CD4-positive, alpha-beta T cell treated with Interleukin-15 for 4 hours (primary cell): ENCODE results near the gene KIT.

Experiments
- DNase-seq: peaks from one replicate; pipeline ENCODE4 v3.0.0-alpha.2; 2020; ENCODE audit warnings: low spot score

The KIT gene

DNA sequence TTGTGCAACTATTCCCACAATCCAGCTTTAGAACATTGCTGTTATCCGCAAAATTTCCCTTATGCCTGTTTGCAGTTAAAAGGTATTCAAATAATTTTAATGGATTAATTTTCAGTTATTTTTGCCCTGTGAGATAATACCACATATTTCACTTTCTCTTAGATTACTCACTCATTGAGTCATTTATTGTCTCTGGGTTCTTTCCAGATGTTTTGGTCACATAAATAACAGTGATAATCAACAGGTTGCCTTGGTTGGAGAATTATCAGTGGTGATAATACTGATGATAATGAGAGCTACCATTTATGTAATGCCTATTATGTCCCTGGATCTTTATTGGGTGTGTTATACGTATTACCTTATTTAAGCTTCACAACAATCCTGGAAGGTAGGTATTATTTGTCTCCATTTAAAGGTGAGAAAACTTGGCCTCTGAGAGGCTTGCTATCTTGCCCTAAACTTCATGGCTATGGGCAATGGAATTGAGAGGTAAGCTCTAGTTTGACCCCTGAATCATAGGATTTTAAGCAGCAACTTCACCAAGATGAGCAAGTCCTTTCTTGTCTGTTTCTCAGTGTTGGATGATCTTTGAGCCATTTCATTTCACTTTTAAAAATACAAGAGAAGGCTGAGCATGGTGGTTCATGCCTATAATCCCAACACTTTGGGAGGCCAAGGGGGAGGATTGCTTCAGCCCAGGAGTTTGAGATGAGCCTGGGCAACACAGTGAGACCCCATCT is 87.4 kb downstream of the KIT start:
- no peak for DNase-seq

DNA sequence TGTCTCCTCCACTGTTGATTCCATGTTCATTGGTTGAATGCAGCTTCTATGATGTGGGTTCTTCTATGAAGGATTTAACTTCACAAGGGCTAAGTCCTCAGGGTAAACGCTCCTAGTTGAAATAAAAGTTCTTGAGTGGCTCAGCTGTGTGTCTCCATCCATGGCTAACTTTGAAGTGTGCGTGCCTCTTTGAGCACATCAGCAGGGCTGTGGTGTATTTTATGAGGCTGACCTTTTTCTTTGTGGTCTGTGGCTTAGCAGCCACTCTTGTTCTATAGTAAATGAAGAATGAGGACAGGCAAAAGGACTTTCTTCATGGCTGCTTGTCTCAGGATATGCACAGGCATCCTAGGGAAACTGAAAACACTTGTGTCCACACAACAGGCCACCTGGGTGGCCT is 88.5 kb downstream of the KIT start:
- DNase-seq = no peak

DNA sequence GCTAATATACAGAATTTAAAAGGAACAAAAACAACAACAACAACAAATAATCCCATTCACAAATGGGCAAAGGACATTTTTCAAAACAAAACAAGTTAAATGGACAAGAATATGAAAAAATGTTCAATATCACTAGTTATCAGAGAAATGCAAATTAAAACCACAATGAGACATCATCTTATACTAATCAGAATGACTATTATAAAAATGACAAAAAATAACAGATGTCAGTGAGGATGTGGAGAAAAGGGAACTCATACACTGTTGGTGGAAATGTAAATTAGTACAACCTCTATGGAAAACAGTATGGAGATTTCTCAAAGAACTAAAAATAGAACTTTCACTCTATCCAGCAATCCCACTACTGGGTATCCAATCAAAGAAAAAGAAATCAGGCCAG is 92.6 kb downstream of the KIT start:
- DNase-seq = no peak

DNA sequence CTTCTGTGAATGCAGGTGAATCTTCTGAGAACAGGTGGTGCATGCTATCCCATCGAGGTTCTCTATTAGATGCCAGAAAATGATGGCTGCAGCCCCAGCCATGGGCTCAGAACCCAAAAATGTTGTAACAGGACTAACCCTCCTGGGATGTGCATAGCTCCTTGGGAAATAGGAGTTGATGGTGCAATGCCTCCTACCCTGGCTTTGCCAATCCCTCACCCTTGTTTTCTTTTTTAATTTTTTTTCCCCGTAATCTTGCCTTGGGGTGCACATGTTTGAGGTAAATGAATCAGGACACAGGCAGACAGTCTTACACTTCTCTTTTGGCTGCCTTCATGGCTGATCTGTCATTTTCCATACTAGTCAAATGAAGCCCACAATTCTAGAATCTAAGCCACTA is 96.6 kb downstream of the KIT start:
- no peak for DNase-seq

DNA sequence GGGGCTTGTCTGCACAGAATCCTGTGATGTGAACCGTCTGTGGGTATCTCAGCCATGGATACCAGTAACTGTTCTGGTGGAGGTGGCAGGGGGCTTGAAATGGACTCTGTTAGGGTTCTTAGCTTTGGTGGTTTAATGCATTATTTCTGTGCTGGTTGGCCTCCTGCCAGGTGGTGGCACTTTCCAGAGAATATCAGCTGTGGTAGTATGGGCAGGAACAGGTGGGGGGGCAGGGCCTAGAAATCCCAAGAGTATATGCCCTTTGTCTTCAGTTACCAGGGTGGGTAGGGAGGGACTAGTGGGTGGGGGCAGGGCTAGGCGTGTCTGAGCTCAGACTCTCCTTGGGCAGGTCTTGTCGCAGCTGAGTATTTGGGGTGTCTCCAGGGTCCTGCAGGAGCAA is 106.7 kb downstream of the KIT start:
- DNase-seq = no peak

DNA sequence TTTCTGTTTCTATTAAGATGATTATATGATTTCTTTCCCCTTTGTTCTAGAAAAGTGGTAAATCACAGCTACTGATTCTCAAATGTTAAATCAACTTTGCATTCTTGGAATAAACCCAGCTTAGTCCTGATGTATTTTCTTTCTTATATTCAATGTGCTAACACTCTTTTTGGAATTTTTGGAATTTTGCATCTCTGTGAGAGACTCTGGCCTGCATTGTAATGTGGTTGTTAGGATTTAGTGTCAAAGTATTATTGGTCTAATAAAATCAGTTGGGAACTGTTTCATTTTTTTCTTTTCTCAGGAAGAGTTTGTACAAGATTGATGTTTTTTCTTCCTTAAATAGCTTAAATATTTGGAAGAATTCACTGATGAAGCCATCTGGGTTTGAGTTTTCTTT is 109.6 kb downstream of the KIT start:
- no peak for DNase-seq

DNA sequence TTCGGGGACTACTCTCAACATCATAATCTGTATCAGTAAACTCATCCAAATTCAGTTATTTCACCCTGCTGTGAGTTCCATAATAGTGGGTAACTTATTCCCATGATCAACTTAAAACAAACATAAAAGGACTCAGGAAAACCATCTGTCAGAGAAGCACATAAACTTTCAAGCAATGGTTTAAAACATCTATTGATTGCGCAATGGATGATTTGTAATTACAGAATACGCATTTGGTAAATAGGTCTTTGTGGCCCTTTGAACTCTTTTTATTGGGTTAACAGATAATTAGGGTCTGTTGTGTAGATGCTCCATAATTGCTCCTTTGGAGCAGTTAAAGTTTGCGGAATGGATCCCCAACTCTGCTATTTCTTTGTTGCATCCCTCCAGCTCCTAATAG is 115.3 kb downstream of the KIT start:
- DNase-seq = no peak

DNA sequence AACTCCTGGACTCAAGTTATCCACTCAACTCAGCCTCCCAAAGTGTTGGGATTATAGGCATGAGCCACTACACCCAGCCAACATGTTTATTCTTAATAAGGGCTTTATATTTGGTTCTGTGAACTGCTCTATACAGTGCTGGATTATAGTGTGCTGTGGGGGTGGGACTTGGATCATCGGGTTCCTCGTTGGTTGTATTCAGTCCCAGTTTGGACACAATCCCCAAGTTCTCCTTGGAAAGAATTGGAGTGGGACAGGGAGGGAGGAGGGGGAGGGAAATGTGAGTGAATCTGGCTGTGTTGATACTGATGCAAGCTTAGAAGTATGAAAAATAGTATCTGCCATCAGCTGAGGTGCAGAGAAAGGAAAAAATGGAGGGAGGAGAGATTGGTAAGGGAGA is 121.3 kb downstream of the KIT start:
- DNase-seq = no peak

DNA sequence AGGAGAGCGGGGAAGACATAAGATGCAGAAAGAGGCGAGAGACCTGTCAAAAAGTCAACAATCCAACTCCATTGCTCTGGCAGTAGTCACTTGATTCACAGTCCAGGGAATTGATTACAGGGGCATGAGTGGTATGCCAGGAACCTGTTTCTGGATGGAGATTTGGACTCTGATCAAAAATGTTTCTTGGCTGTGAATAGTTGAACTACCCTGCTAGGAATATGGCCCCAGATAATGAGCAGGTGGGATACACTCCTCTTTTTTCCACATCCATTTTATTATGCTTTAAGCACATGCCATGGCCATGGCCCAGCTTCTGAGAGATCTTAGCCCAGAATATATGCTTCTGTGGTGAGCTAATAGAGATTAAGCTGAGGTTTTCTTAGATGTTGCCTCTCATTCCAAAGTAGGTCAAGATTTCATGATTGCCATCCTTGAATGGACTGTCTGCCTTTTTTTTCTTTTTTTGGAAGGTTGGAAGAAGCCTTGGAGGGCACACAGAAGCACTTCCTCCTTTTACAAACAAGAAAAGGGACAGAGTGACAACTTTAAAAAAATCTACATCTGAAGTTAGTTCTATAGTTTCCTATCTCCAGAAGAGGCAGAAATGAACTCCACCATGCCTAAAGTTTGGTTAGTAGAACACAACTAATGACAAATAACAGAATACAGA is 121.9 kb downstream of the KIT start:
- no peak for DNase-seq

DNA sequence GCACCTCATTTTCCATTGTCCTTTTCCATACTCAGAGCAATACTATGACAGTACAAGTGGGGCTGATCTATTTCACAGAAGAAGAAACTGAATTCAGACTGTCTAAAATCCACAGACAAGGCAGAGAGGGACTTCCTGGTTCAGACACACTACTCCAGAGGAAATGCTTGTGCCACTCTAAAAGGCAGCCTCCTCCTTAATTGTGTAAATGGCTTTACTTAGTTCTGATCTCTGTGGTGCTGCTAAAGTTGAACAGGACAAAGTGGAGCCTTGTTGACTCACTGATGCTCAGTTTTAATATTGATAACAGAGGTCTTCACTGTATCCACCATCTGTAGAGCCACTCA is 122.4 kb downstream of the KIT start:
- DNase-seq = no peak

DNA sequence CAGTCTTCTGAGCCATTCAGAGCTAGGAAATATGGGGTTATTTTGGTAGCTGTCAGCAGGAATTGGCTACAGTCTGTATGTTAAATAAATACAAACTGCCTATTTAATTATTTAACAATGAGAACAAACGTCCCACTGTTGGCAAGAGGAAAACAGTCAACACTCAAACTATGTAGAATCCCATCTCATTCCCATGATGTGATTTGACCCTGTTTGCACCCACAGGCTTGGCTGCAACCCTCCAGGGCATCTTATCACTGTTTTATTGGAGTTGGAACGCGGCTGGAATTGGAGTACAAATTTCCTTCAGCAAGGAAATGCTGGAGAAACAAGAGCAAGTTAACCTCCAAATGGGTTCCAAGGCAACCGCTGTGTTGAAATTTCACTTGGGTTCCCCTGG is 124.0 kb downstream of the KIT start:
- no peak for DNase-seq

DNA sequence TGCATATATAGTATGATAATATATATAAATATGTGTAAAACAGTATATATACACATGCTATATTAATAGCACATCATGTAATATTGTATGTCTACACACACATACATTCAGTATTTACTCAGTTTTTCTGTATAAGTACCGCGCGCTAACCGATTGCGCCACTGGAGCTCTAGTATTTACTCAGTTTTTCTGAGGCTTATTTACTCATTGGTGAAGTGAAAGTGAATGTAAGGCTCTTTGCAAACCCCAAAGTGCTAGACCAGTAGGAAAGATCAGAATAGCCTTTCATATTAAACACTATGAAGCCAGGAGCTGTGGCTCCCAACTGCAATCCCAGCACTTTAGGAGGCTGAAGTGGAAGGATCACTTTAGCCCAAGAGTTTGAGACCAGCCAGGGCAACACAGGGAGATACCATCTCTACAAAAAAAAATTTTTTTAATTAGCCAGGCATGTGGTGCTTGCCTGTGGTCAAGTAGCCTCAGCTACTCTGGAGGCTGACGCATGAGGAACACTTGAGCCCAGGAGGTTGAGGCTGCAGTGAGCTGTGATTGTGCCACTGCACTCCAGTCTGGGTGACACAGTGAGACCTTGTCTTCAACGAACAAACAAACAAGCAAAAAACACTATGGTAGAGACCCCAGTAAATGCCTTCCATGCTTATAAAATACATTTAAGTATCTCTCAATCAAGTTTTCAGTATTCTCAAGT is 125.8 kb downstream of the KIT start:
- no peak for DNase-seq

DNA sequence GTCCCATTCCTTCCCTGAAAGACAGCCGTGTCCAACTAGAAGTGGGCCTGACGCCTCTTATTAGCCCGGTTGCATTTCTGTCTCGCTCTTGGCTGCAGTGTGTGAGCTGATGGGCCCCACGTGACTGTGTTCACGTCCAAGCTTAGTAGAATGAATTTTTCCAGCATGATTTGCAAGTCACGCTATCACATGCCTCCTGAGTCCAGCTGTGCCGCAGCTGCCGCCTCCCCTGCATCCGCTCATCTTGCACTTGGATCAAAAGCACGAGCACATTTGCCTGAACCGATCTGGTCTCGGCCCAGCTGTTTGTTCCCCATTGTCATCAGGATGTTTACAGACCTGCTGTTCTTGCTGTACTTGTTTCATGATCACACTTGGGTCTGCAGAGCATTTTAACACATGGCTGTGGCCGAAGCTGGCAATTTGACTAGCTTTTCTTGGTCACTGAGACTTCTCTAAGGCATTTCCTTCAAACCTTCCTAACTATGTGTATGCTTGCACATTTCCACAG is 126.5 kb downstream of the KIT start:
- no peak for DNase-seq
